ENCODE data around the gene IQCK.

The IQCK gene

DNA sequence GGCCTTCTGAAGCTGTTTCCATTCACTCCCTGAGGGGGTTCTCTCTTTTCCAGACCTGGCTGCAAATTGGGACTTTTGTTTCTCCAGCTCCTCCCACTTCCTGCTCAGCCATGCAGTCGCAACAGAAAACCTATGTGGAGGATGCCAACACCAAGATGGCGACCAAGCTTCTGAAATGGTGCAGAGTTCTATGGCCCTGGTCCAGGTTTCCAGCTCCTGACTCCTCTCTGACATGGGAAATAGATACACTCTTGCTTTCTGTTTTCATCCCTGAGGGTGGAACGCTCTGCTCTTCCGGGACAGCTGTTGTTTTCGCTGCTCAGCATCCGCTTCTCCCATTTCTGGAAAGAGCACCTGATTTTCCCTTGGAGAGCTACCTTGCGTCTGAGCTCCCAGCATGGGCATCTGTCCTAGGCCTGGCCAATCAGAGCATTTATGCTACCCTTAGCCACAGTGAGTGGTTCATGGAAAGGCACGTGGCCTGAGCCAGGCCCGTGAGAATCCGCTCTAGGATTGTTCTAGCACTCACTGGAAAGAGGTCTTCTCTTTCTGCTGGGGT is 158.5 kb downstream of the IQCK start:
- TF ChIP-seq, protein P1, sequence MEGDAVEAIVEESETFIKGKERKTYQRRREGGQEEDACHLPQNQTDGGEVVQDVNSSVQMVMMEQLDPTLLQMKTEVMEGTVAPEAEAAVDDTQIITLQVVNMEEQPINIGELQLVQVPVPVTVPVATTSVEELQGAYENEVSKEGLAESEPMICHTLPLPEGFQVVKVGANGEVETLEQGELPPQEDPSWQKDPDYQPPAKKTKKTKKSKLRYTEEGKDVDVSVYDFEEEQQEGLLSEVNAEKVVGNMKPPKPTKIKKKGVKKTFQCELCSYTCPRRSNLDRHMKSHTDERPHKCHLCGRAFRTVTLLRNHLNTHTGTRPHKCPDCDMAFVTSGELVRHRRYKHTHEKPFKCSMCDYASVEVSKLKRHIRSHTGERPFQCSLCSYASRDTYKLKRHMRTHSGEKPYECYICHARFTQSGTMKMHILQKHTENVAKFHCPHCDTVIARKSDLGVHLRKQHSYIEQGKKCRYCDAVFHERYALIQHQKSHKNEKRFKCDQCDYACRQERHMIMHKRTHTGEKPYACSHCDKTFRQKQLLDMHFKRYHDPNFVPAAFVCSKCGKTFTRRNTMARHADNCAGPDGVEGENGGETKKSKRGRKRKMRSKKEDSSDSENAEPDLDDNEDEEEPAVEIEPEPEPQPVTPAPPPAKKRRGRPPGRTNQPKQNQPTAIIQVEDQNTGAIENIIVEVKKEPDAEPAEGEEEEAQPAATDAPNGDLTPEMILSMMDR (IDR thresholded peaks at IDR 0.05; ENCODE audit: low read length, missing control alignments): no peak
- no peak for DNase-seq (ENCODE audit: low read depth)
- no peak overlapping the region for H3K4me3 ChIP-seq (replicated peaks; ENCODE audit: low read depth, low read length)

DNA sequence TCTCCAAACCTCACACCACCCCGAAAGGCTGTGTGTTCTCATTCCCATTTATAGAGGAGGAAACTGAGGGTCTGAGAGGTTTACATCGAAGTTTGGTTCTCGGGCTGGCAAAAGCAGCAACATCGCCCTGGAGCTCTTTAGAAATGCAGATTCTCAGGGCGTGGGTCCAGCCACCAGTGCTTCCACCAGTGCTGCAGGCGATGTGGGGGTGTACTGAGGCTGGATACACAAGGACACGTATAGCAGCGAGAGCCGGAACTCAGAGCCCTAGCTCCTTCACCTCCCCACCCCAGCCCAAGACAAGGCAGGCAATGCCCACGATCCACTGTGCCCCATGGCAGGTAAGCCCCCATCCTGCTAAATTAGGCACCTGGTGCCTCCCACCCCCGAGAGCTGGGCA is 160.7 kb downstream of the IQCK start:
- TF ChIP-seq, protein P1 (IDR thresholded peaks at IDR 0.05; ENCODE audit: low read length, missing control alignments): no peak
- no peak overlapping the region for H3K4me3 ChIP-seq (replicated peaks; ENCODE audit: low read depth, low read length)
- DNase-seq (ENCODE audit: low read depth): no peak

DNA sequence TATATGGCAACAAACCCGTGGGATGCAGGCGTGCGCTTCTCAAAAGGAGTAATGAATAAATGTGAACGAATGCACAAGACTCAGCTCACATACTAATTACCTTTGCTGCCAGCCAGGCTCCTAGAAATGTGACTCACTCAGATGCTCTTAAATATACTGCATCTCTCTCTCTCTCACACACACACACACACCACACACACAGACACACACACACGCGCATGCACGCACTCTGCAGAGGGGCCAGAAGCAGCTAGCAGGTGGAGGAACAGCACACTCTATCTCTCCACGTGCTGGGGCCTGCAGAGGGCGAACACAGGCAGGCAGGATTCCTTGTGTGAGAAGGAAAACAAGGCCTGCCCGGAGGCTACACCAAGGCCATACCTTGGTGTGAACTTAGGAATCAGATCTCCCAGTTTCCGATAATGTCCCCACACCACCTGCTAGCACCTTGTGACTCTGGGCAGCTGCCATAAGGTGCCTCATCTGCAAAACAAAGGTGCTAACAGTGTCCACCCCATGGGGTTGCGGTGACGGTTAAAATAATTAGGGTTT is 161.2 kb downstream of the IQCK start:
- peak; percentile 20 for DNase-seq (ENCODE audit: low read depth)
- H3K4me3 ChIP-seq (replicated peaks; ENCODE audit: low read depth, low read length): no peak overlapping the region
- TF ChIP-seq, protein P1 (IDR thresholded peaks at IDR 0.05; ENCODE audit: low read length, missing control alignments): no peak

DNA sequence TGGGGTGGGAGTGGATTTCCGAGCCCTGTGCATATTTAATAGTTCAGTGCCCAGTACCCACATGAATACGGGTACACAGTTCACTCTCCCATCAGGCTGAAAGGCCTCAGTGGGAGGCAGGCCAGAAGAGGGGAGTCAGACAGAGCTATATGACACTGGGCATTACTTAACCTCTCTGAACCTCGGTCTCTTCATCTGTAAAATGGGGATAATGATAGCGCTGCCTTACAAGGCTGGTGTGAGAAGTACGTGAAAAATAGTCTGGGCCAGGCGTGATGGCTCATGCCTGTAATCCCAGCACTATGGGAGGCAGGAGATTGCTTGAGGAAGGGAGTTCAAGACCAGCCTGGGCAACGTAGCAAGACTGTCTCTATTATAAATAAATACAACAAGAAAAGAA is 163.0 kb downstream of the IQCK start:
- TF ChIP-seq, protein P1 (IDR thresholded peaks at IDR 0.05; ENCODE audit: low read length, missing control alignments): no peak
- H3K4me3 ChIP-seq (replicated peaks; ENCODE audit: low read depth, low read length): no peak overlapping the region
- DNase-seq (ENCODE audit: low read depth): no peak

DNA sequence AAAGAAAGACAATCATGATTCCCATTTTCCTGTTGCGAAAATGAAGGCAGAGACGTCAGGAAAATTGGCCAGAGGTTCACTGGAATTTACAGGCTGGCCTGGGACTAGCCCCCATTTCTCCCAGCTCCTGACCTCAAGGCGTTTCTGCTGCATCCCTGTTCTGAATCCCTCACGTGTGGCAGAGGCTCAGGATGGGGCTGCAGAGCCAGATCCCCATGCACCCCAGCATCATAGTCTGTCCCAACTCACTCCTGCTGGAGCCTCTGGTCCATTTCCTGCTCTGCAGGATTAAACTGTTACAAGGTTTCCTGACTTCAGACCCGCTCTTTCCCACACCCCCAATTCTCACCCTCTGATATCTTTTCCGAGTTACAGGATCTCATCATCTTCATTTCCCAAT is 163.7 kb downstream of the IQCK start:
- TF ChIP-seq, protein P1 (IDR thresholded peaks at IDR 0.05; ENCODE audit: low read length, missing control alignments): no peak
- no peak overlapping the region for H3K4me3 ChIP-seq (replicated peaks; ENCODE audit: low read depth, low read length)
- DNase-seq (ENCODE audit: low read depth): no peak

DNA sequence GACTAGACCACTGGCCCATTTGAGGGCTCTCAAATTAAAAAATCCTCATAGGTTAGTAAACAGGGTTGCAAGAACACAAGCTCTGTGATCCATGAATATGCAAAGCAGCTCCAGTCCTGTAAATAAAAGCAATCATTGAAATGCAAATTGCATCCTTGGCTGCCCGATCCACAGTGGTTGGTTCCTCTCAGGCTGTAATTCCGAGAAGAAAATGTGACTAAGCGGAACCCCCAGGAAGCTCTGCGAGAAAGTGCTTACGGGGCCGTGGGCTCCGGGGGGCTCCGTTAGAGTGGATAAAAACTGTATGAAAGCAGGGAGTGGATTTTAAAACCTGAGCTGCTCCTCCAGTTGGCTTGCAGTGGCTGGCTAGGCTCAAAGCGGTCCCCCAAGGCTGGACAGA is 164.1 kb downstream of the IQCK start:
- TF ChIP-seq, protein P1 (IDR thresholded peaks at IDR 0.05; ENCODE audit: low read length, missing control alignments): no peak
- no peak overlapping the region for H3K4me3 ChIP-seq (replicated peaks; ENCODE audit: low read depth, low read length)
- no peak for DNase-seq (ENCODE audit: low read depth)

DNA sequence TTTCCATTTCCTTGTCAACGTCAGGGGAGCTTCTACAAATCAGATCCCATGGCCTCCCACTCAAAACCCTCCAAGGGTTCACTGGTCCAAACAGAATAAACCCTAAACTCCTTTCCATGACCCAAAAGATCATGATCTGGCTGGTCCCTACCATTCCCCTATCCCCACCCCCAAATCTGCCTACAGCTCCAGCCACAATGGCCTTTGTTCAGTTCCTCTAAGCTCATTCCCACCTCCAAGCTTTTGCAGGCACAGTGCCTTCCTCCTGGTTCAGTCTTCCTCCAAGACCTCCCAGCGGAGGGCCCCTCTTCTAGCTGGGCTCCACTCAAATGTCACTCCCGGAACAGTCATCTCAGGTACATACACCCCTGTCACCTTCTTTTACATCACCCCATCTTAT is 164.6 kb downstream of the IQCK start:
- TF ChIP-seq, protein P1 (IDR thresholded peaks at IDR 0.05; ENCODE audit: low read length, missing control alignments): no peak
- no peak for DNase-seq (ENCODE audit: low read depth)
- H3K4me3 ChIP-seq (replicated peaks; ENCODE audit: low read depth, low read length): peak overlapping the region; percentile 77

All from fibroblast of pulmonary artery (primary cell).